ENCODE data around the gene CPA5. TPM values are rescaled to one million over a fixed set of nuclear protein-coding genes. Genes with fewer than 3 reads are reported as not detected.
A peak's percentile ranks its signal among the peaks of the same experiment; 100 is the strongest.

CPA5 gene
- total RNA-seq, 1 donor from 2014 or later: not detected

DNA sequence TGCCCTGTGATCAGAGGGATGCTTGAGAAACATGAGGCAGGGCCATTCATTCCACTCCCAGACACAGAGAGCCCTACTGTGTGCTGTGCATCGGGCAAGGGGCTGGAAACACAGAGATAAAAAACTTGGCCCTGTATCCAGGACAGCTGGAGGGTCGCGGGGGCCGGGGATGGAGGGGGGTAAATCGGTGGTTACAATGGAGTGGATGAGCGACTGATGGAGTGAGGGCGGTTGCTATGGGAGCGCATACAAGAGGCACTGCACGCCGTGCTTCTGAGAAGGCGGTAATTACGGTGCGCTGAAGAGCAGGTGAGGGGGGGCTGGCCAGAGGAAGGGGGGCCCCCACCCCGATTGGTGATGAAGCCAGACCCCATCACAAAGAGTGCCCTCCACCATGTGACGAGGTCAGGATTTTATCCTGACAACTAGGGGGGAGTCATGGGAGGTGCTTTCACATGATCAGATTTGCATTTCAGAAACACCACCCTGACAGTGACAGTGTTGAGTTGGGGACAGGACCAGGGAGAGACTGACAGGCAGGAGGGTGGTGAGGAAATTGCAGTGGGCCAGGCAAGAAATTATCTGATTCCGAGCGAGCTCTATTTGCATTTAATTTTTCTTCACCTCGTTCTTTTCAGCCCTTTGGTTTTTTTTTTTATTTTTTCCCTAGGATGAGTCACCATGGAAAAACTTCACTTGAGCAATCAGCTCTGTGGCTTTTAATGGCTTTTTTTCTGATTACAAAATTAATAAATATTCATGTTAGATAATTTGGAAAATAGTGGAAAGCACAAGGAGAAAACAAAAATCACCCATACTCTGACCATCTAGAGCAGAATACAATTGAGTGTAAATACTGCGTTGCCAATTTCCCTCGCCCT is 7.8 kb downstream of the CPA5 start:
- Histone ChIP-seq H3K4me3 (no peak overlapping the region), H3K36me3 (no peaks in the 10 kb centered on the region), H3K27me3 (no peaks in the 10 kb centered on the region), H3K9me3 (no peaks in the 10 kb centered on the region), H3K27ac (peak overlapping the region; percentile 85), H3K4me1 (peaks cover 55% of the 10 kb centered on the region)
- no peak for DNase-seq (ENCODE audit: extremely low spot score in 2 of 2)
- intact Hi-C loops (cut with DNase I): no loop called here
- TF ChIP-seq, protein P1, sequence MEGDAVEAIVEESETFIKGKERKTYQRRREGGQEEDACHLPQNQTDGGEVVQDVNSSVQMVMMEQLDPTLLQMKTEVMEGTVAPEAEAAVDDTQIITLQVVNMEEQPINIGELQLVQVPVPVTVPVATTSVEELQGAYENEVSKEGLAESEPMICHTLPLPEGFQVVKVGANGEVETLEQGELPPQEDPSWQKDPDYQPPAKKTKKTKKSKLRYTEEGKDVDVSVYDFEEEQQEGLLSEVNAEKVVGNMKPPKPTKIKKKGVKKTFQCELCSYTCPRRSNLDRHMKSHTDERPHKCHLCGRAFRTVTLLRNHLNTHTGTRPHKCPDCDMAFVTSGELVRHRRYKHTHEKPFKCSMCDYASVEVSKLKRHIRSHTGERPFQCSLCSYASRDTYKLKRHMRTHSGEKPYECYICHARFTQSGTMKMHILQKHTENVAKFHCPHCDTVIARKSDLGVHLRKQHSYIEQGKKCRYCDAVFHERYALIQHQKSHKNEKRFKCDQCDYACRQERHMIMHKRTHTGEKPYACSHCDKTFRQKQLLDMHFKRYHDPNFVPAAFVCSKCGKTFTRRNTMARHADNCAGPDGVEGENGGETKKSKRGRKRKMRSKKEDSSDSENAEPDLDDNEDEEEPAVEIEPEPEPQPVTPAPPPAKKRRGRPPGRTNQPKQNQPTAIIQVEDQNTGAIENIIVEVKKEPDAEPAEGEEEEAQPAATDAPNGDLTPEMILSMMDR (IDR thresholded peaks at IDR 0.05): no peak
- peak; percentile 29 to 65 for TF ChIP-seq POLR2AphosphoS5 (IDR thresholded peaks at IDR 0.05; ENCODE audit: insufficient read depth in 1 of 2, low read depth in 1 of 2)
- TF ChIP-seq POLR2A (IDR thresholded peaks at IDR 0.05): no peak

DNA sequence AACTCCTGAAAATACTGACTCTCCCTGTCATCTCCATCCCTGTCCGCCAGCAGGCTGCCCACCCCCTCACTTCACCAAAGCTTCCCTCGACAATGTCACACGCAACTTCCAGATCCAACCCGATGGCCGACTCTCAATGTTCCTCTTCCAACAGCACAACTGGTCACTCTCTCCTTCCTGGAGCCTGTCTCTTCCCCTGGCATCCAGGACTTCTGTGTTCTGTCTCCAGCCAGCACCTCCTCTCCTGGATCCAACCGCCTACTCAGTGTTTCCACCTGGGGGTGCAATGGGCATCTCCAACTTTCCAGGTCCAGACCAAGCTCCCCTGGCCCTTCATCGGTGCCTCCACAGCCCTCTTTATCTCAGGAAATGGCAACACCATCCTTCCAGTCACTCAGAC is 8.6 kb downstream of the CPA5 start:
- no peaks in the 10 kb centered on the region for H3K27me3 ChIP-seq
- peak overlapping the region; percentile 85 for H3K27ac ChIP-seq
- H3K4me1 ChIP-seq: peaks cover 57% of the 10 kb centered on the region
- no peak for DNase-seq (ENCODE audit: extremely low spot score in 2 of 2)
- no peaks in the 10 kb centered on the region for H3K36me3 ChIP-seq
- no peaks in the 10 kb centered on the region for H3K9me3 ChIP-seq
- no peak overlapping the region for H3K4me3 ChIP-seq
- TF ChIP-seq, protein P1 (IDR thresholded peaks at IDR 0.05): no peak
- TF ChIP-seq POLR2AphosphoS5 (IDR thresholded peaks at IDR 0.05; ENCODE audit: insufficient read depth in 1 of 2, low read depth in 1 of 2) (no peak), POLR2A (IDR thresholded peaks at IDR 0.05) (no peak)
- intact Hi-C loops (cut with DNase I): no loop called here

DNA sequence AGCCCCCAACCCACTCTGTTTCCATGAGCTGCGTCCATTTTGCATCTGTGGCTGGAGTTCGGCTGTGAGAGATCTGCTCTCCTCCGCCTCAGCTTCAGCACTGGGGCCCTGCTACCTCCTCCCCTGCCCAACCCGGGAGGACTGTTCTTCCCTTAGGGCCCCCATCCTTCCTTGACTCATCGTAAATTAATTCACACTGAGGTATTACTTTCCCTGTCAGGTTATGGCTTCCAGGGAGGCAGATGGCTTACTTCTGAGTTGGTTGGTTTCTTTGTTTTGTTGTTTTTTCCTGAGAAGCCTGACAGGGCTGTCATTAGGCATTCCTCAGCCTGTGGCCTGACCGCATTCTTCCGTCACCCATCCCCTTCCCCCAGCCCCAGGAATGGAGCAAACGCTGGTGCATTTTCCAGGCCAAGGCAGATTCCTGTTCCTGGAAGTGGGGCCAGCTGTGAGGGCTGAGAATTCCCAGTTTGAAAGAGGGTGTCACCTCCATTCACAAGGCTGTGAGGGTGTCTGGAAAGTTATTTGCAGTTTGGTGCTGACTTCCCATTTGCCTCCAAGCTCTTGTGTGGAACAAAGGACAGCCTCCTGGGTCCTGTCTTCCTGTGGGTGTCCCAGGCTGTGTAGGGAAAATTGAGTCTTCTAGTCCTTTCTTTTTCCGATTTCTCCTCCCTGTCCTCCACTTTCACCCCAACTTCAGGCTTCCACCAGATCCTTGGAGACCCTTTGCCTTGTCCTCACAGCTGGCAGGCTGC is 11.7 kb downstream of the CPA5 start:
- TF ChIP-seq, protein P1 (IDR thresholded peaks at IDR 0.05): no peak
- peak; percentile 34 to 39 for TF ChIP-seq POLR2AphosphoS5 (IDR thresholded peaks at IDR 0.05; ENCODE audit: insufficient read depth in 1 of 2, low read depth in 1 of 2)
- no peak for TF ChIP-seq POLR2A (IDR thresholded peaks at IDR 0.05)
- Histone ChIP-seq H3K9me3 (no peaks in the 10 kb centered on the region), H3K4me1 (peaks cover 43% of the 10 kb centered on the region), H3K36me3 (no peaks in the 10 kb centered on the region), H3K4me3 (no peak overlapping the region), H3K27me3 (no peaks in the 10 kb centered on the region), H3K27ac (peak overlapping the region; percentile 79)
- no peak for DNase-seq (ENCODE audit: extremely low spot score in 2 of 2)
- intact Hi-C loops (cut with DNase I): no loop called here

DNA sequence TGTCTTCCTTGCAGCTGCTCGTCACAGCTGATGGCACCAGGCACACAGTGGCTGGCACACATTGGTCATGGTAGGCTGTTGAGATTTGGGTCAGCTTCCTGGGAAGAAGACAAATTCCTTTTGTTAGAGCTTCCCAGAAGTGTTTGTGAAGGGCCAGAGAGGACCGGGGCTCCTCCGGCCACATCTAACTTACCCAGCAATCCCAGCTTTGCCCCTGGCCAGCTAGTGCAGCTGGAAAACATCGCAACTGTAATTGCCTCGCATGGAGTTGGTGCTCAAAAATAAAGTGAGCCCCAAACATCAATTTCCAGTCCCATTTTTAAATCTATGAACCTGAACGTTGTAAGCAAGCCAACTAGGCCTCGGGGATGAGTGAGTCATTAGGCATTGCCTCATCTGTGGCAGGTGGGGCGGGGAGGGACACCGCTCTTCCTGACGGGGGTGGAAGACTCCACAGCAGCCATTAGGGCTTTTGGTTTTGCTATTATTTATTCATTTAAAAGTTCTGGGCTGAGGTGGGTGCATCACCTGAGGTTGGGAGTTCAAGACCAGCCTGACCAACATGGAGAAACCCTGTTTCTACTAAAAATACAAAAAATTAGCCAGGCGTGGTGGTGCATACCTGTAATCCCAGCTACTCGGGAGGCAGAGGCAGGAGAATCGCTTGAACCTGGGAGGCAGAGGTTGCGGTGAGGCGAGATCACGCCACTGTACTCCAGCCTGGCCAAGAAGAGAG is 12.4 kb downstream of the CPA5 start:
- no peaks in the 10 kb centered on the region for H3K36me3 ChIP-seq
- H3K27me3 ChIP-seq: no peaks in the 10 kb centered on the region
- H3K4me3 ChIP-seq: no peak overlapping the region
- intact Hi-C loops (cut with DNase I): no loop called here
- H3K27ac ChIP-seq: peak overlapping the region; percentile 79
- no peak for DNase-seq (ENCODE audit: extremely low spot score in 2 of 2)
- no peaks in the 10 kb centered on the region for H3K9me3 ChIP-seq
- TF ChIP-seq, protein P1 (IDR thresholded peaks at IDR 0.05): no peak
- TF ChIP-seq POLR2A (IDR thresholded peaks at IDR 0.05) (no peak), POLR2AphosphoS5 (IDR thresholded peaks at IDR 0.05; ENCODE audit: insufficient read depth in 1 of 2, low read depth in 1 of 2) (peak in 1 of 2 donors; percentile 69)
- peaks cover 37% of the 10 kb centered on the region for H3K4me1 ChIP-seq

Measured in vagina (tissue), 2 donors.